Posterior cingulate gyrus (tissue), 11 donors: ENCODE results near the gene MAGI2.
"Not testable (repeated sequence)": the region's sequence is repeated elsewhere in the genome, so short reads cannot be mapped to it uniquely, and the experiment has no call there.

Experiments used
- DNase-seq, 10 donors: peaks; one replicate each; pipeline versions ENCODE4 v3.0.0 to v3.0.0-alpha.2; 2020 to 2021; ENCODE audit warnings: mixed read lengths in 3 of 10
- intact Hi-C: fragments of 100-400 bp; cut with DNase I; formaldehyde crosslinking; loops from one replicate; pipeline ENCODE4 v1.15.1; 2023

Gene MAGI2

DNA sequence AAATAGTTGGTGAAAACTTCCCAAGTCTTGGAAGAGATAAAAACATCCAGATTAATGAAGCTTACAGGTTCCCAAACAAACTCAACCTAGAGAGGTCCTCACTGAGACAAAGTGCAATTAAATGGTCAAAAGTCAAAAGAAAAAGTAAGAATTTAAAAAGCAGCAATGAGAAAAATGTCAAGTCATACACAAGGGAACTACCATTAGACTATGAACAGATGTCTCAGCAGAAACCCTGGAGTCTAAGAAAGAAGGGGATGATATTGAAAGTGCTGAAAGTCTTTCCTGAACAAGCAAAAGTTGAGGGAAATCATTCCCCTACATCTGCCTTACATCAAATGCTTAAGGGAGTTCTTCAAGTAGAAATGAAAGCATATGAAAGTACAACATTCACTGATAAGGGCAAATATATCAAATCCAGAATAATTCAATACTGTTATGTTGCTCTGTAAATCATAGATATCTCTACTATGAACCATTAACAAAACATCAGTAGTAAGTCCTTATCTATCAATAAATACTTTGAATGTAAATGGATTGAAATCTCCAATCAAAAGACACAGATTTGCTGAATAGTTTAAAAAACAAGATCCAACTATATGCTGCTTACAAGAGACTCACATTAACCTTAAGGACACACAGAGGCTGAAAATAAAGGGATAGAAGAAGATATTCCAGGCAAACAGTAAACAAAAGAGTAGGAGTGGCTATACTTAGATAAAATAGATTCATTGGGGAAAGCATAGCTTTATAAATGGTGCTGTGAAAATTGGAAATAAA is 1205.4 kb downstream of the MAGI2 start:
- intact Hi-C loops = no loop called here
- no peak for DNase-seq

DNA sequence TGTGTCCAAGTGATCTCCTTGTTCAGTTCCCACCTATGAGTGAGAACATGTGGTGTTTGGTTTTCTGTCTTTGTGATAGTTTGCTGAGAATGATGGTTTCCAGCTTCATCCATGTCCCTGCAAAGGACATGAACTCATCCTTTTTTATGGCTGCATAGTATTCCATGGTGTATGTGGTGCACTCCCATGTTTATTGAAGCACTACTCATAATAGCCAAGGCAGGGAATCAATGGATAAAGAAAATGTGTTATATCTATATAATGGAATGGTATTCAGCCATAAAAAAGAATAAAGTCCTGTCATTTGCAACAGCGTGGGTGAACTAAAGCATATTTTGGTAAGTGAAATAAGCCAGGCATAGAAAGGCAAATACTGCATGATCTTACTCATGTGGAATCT is 1213.3 kb downstream of the MAGI2 start:
- intact Hi-C loops, DNase-seq: not testable (repeated sequence)

DNA sequence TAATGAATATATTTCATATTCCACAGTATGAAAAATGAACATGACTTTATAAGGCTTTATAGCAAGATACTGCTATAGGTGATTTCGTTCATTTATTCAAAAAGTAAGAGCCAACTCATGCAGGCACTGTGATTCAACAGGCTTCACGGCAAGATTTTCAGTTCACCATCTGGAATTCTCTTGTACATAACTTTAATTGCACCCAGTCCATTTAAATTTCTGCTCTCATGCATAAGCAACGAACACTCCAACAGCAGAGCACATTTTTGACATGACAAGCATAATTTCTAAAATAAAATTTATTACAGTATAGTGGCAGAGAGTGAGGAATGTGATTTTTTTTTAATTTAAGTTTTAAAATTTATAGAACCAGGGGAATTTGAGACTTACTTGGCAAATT is 1218.8 kb downstream of the MAGI2 start:
- DNase-seq = no peak
- intact Hi-C loops = no loop called here

DNA sequence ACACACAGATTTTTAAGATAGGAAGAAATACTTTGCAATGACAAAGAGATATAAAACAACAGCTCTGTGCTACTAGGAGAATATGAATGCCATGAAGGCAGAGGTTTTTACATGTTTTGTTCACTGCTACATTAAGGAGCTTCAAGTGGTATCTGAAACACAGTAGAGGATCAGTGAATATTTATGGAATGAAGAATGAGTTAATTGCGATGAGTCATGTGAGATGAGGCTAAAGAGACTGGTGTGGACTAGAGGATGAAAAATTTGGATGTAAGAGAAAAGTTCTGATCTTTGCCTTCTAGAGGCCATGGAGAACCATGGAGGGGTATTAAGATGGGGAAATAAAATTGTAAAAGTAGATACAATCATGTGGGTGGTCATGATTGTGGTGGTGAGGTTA is 1220.7 kb downstream of the MAGI2 start:
- intact Hi-C loops = no loop called here
- DNase-seq = no peak

DNA sequence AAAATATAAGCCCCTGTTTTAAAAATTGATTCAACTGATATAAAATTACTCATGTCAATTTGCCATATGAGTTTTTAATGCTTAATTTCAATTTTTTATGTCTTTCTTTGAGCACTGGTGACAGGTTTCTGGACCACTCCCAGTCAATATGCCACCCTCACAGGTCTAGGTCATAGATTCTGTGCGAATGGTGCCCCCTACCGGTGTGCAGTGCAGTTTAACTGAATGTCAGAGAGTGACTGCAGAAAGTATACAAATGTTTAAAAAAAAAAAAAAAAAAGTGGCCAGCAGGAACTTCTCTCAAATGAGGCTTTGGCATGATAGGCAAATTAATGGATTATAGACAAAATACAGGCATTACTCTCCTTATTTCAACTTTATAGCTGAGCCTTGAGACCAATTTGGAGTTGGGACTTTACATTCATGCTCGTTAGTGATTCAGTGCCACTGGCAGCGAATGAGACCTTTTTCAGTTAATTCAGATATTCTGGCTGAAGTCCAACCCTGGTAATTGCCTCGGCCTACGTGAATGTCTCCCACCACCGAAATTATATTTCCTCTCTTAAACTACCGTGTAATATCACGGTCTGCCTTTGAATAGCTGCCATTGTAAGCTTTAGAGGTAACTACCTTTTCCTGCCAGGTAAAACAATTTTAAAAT is 1227.3 kb downstream of the MAGI2 start:
- intact Hi-C loops = no loop called here

DNA sequence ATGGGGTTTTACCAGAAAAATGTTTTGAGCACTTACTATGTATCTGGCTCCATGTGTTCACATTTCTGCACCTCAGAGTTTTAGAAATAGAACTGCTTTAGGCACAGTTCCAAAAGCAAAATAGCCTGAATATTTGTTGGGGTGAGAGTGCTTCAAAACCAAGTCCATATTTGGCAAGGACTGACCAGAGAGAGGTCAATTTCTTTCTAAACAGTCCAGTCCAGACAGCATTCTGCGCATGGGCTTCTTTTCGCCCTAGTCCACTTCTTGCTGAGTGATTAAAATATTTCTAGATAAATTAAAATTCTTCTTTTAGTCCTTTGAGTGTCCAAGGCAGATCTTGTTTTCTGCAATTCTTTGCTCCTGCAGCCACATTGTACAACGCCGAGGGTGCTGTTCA is 1227.9 kb downstream of the MAGI2 start:
- intact Hi-C loops = no loop called here
- no peak for DNase-seq

More for the DNA sequence above, 1227.3 kb downstream of the MAGI2 start:
- peak in 7 of 10 donors; percentile 19 to 88 (median 59) for DNase-seq

DNA sequence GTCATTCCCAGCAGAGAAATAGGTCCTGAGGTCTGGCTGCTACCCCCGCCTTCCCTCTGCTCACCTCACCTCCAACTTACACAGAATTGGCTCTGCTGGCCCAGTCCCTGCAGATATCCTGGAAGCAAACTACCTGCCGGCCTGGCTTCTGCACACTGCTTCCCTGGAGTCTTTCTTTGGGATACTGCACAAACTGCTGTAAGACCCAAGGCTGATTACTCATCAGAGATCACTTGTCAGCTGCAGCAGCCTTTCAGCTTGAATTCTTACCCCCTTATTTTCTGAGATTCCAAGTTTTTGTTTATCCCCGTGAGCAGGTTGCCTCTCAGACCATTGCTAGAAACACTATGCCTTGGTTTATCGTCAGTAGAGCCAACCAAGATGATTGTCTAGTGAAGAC is 1228.5 kb downstream of the MAGI2 start:
- DNase-seq = no peak
- intact Hi-C loops = no loop called here

DNA sequence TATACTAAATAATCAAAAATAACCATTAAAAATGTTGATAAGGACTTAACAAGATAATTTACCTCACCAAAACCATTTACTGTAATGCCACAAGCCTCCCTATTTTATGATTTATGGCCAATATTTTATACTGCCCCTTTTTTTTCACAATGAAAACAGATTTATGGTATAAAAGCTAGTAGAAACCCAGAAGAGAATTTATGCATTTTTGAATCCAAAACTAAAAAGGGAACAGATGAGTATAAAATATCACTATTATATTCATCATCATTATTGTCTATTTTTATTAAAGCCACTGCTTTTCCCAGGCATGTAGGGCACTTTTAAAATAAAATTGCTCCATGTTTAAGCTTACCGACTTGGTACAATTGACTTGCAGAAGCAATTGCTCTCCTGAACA is 1229.9 kb downstream of the MAGI2 start:
- intact Hi-C loops = no loop called here
- DNase-seq = no peak

DNA sequence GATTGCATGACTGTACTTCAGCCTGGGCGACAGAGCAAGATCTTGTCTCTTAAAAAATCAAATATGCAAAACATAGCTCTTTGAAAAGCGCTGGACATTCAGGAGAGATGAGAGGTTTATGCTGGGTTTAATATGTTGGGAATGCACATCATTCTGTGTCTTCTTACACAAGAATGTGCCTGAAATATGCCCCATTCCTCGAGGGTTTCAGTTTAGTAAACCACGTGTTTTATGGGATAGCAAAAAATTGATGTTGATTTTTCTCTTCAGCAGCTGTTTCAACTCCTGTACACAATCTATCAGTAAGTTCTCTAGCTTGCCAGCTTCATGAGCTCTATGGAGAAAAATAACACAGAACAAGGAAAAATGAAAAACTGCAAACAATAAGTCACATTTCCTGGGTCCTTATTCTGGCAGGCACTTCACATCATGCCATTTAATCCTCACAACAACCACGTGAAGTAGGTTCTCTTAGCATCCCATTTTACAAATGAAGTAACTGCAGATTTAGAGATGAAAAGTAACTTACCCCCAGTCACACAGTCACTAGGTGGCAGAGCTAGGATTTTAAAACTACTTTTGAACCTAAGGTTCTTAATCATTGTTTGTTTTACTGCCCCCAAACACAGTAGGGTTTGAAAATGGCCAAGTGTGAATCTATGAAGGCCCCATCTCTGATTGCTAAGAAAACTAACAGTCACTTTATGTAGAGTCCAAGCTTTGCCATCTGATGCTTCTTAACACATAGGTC is 1231.3 kb downstream of the MAGI2 start:
- intact Hi-C loops = no loop called here
- DNase-seq = no peak

DNA sequence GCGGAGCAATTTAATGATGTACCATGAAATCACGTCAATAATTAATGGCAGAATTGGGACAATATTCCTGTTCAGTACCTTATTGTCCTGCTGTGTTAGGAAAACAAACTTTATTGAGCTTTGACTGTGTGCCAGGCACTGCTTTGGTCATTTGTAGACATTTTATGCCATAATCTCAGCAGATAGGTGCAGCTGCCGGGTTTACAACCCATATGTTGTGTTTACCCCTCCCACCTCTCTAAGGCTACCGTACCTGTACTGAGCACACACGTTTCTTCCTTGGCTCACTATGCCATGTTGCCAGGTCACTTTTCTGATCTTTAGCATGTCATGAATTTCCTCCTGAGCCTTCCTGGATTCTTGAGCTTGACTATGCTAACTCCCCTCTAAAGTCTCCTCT is 1232.7 kb downstream of the MAGI2 start:
- intact Hi-C loops = no loop called here
- DNase-seq = no peak

DNA sequence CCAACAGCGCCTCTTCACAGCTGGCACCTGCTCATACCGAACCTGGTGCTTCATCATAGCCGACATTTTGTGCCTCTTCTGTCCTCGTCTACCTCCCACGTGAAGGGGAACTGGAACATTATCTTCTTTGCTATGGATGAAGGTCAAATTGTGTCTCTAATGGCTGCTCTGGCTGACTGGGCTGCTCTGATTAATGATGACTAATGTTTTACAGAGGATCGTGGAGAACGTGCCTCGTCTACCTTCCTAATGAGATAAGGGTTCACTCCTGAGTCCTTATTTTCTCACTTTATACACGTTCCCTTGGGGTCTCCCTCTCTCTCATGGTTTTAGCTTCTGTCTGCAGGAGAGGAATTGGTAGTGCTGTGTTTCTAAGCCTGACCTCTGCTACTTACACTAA is 1234.6 kb downstream of the MAGI2 start:
- intact Hi-C loops = no loop called here
- DNase-seq = no peak

DNA sequence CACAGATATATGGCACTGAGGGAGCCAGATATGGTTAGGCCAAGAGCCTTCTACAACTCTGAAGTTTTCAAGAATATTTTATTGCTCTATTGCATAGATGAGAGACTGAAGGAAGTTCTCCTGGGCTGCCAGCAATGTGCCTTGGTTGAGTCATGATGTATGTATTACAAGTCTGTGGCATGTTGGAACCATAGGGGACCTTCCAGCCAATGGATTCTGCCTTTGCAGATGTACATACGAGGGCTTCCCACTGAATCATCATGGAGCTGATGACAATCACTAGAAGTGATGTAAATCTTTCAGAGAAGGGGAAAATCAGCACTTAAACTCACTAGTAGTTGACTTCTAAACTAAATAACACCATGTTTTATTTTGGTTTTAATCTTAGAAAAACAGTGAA is 1235.4 kb downstream of the MAGI2 start:
- DNase-seq = no peak
- intact Hi-C loops = no loop called here

DNA sequence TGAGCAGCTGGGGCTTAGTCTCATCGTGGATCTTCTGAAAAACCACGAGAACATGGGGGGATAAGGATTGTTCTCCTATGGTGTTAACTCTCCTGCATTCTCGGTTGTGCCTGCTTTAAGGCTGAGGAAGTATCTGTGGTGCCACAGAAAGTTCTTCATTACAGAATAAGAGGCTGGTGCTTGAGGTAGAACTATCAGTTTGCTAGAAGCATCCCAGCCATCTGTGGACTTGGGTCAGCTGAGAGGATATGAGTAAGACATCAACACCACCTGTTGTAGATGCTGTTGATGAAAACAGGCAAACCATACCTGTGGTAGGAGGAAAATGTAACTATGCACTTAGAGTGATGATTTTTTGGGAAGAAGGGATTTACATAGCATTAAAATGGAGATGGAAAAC is 1238.3 kb downstream of the MAGI2 start:
- intact Hi-C loops = no loop called here
- no peak for DNase-seq

DNA sequence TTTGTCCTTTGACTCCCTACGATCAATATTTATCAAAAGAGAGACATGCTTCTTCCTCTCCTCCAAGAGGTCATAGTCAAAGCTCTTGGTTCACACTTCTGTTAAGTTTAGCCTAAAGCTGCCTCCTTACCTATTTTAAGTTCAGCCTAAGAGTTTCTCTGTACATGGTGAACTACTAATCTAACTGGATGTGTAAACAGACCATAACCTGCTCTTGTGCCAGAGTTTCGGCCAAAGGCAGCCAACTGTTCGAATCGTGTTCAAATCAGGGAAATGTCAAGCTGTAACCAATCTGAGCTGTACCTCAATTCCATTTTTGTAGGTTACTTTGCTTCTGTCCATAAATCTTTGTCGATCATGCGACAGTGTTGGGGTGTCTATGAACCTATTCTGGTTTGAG is 1240.1 kb downstream of the MAGI2 start:
- no peak for DNase-seq
- intact Hi-C loops = no loop called here

DNA sequence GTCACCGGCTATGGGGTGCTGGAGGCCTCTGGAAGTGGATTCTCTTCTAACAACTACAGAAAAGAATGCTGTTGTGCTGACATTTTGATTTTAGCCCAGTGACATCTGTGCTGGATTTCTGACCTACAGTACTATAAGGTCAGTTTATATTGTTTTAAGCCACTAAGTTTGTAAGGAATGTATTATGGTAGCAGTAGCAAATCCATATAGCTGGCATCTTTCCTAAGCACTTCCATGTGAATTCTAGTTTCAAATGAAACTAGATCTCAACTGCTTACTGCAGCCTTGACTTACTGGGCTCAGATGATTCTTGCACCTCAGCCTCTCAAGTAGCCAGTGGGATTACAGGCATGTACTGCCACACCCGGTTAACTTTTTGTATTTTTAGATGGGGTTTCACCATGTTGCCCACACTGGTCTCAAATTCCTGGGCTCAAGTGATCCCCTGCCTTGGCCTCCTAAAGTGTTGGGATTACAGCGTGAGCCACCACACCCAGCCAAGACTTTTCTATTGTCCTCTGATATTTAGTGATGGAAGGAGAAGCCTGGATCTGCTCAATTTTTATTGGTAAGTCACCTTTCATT is 1240.9 kb downstream of the MAGI2 start:
- intact Hi-C loops = no loop called here
- no peak for DNase-seq

DNA sequence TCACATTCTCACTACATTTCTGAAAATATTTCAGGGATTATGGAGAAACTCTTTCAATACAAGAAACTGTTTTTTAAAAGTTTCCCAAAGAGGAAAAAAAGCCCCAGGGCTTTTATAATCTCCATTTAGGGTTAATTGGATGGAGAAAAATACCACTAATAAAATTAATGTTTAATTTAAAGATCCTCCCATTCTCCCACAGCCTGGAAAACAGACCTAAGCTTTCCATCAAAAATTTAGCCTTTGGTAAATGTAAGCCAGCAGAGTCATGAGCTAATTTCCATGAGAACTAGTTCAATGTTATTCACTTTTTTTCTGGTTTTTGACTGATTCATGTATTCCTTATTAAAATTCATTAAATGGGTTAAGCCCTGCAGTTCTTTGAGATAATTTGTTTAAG is 1246.2 kb downstream of the MAGI2 start:
- intact Hi-C loops = no loop called here
- DNase-seq = no peak

DNA sequence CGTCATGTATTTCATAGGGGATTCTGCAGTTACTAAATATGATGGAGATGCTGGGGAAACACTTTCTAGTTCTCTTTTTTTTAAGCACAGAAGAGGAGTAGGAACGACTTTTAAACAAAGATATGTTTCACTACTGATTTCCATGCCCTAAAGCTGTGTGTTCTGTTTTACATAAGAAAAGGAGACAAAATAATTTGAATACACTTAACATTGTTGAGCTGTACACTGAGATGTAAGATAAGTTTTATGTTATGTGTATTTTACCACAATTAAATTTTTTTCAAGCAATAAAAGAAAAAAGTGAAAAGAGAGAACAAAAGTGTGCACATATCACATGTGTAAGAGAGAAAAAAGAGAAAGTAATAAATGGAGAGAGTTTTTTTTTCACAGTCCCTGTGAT is 1246.7 kb downstream of the MAGI2 start:
- intact Hi-C loops = no loop called here
- no peak for DNase-seq

DNA sequence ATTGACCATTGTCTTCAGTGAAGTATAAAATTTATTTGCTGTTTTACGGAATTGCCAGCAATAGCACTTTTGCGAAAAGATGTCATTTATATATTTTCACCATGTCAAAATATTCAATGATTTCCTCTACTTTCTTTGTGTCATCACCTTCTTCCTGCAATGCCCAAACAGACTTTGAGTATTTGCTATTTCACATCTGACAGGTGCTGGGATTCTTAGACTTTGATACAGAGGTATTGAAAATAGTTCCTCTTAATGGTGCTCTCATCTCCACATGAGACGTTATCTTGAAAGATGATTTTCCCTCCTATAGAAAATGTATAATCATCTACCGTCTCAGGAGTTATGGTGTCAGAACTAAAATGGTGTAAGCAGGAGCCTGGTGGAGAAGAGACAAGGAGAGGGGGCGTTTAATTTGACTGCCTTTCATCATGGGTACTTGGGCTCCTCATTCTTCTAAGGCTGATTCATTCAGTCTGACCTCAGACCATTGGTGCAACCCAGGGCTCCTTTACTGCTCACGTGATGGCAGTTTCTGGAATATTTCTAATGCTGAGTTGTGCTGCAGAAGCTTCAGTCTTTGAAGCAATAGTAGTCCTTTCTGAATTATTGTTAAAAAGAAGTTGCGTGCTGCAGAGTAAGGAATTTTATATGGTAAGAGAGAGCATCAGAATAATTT is 1250.3 kb downstream of the MAGI2 start:
- no peak for DNase-seq
- intact Hi-C loops = no loop called here

DNA sequence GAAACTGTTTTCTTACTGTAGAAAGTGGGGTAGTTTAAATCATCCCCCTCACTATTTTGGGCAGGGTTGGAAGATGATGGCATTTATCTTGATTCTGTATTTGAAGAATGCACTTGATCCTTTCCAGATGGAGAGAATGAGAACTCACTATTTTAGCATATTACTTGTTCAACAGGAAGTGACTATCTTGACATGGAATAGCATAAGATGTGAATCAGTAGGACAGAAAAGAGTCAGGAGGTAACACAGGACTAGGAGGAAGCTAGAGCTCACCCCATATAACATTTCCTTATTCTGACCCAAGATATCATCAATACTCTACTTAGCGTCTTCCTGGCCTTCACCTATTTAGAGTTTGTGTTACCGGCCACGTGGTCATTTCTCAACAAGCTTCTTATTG is 1254.7 kb downstream of the MAGI2 start:
- intact Hi-C loops = no loop called here
- no peak for DNase-seq

DNA sequence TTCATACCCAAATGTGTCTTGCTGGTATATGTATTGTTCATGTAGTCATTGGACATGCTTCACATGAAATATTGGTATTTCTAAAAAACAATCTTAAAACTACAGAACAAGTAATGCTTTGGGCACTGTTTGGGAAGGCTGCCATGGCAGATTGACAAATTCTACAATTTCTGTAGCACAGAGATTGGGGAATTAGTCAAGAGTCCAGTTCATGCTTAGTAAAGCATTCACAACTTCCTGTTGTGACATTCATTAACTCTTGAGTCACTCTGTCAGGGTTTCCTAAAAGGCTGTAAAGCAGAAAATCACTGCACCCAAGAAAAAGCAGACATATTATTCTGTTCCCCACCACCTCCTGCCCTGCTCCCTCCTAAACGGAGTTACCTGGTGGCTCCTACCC is 1256.0 kb downstream of the MAGI2 start:
- no peak for DNase-seq
- intact Hi-C loops = no loop called here

DNA sequence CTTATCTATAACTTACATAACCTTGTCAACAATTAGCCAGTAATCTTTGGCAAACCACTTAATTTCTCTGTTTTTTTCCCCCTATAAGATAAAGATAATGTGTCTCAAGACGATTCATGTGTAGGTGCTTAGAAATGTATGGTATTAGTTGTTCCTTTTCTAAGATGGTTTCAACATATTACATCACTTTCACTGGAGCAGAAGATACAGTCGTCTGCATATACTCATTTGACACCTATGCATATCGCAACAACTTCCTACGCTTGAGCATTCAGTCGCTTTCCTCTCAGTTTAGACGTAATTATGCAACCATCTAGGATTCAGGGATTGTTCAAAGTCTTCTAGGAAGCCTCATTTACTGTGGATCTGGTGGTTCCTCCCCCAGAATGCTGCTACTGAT is 1258.2 kb downstream of the MAGI2 start:
- intact Hi-C loops = no loop called here
- DNase-seq = no peak
